HepG2 (cell line): ENCODE measurements around the gene KCNK7. TPM values are rescaled to one million over a fixed set of nuclear protein-coding genes. Genes with fewer than 3 reads are reported as not detected.
A peak's percentile ranks its signal among the peaks of the same experiment; 100 is the strongest.

Experiments
- ATAC-seq: fragments of 200-7000 bp; cut with Tn5 transposase; 3 replicates; pipeline ENCODE4 v1.9.1; 2020; ENCODE audit warnings: mild to moderate bottlenecking, moderate library complexity
- BruUV-seq: library from RNA; stranded (reverse); fragments of 400-500 nt; replicated peaks from 2 replicates; lab custom pipeline; 2021; lab: Mats Ljungman, UMichigan
- CTCF ChIA-PET: fragments of 300-600 bp; formaldehyde crosslinking; extraction: SDS; loops from one replicate; lab custom pipeline; 2021; ENCODE audit warnings: low total read pairs, inconsistent platforms, low intra/inter-chr PET ratio; lab: Yijun Ruan, JAX
- POLR2A ChIA-PET: fragments of 350-600 bp; sonication (Branson Sonifier 250); formaldehyde crosslinking; loops from one replicate; lab custom pipeline; 2020; ENCODE audit warnings: antibody characterized with exemption, inconsistent platforms; lab: Yijun Ruan, JAX
- DNase-seq: peaks from one replicate; pipeline ENCODE4 v3.0.0-alpha.2; 2015; ENCODE audit warnings: low spot score
- FAIRE-seq: peaks from 3 replicates; lab custom pipeline; 2011; peaks lifted over from hg19 to GRCh38; lab: Jason Lieb, UNC
- H2AFZ ChIP-seq: one replicate; pipeline ENCODE4 v1.6.1; 2011; ENCODE audit warnings: low read length, inconsistent platforms
- H3K27ac ChIP-seq: fragments of 300-600 bp; 3 replicates; pipeline ENCODE4 v1.8.0; 2011; ENCODE audit warnings: mixed run types, mild to moderate bottlenecking, mixed read lengths, low read length, inconsistent platforms; ENCODE audit not compliant: insufficient read depth; ENCODE audit errors: extremely low read length
- H3K27me3 ChIP-seq, 2 experiments: fragments of 200-600 bp in 1 of 2; 2 replicates in 1 of 2; 3 replicates in 1 of 2; pipeline versions ENCODE4 v1.6.0 to v1.8.0; 2011; ENCODE audit warnings: low read length in 2 of 2, mild to moderate bottlenecking in 2 of 2, moderate library complexity in 2 of 2, inconsistent platforms in 1 of 2; ENCODE audit not compliant: insufficient read depth in 2 of 2, control insufficient read depth in 1 of 2
- H3K36me3 ChIP-seq, 2 experiments: fragments of 200-600 bp in 1 of 2; replicated peaks in 1 of 2; 2 replicates in 1 of 2; 3 replicates in 1 of 2; pipeline versions ENCODE4 v1.5.1 to v1.8.0; 2011; ENCODE audit warnings: low read length in 2 of 2, inconsistent platforms in 1 of 2; ENCODE audit not compliant: insufficient read depth in 2 of 2, control insufficient read depth in 1 of 2
- H3K4me1 ChIP-seq: 2 replicates; pipeline ENCODE4 v1.5.1; 2012; ENCODE audit warnings: low read length, inconsistent platforms; ENCODE audit not compliant: insufficient read depth
- H3K4me2 ChIP-seq: 2 replicates; pipeline ENCODE4 v1.6.0; 2011; ENCODE audit warnings: low read depth, low read length, inconsistent platforms
- H3K4me3 ChIP-seq, 3 experiments: fragments of 200-600 bp in 1 of 3; sonication (generic), shearing (Covaris generic) in 1 of 3; replicated peaks in 1 of 3; 2 replicates each; pipeline ENCODE4 v1.5.1; 2011 to 2016; ENCODE audit warnings: low read length in 3 of 3, inconsistent platforms in 2 of 3, low read depth in 2 of 3, mild to moderate bottlenecking in 2 of 3, control low read depth in 1 of 3, mixed read lengths in 1 of 3; ENCODE audit not compliant: insufficient read depth in 1 of 3
- H3K79me2 ChIP-seq: one replicate; pipeline ENCODE4 v1.6.1; 2011; ENCODE audit warnings: low read length, inconsistent platforms; ENCODE audit not compliant: insufficient read depth
- H3K9ac ChIP-seq: 2 replicates; pipeline ENCODE4 v1.6.0; 2011; ENCODE audit warnings: mild to moderate bottlenecking, low read depth, low read length, inconsistent platforms; ENCODE audit not compliant: insufficient read depth
- H3K9me3 ChIP-seq: 2 replicates; pipeline ENCODE4 v1.5.1; 2012; ENCODE audit warnings: mild to moderate bottlenecking, low read length
- H4K20me1 ChIP-seq: 2 replicates; pipeline ENCODE4 v1.6.0; 2011; ENCODE audit warnings: inconsistent platforms, mild to moderate bottlenecking, low read length, moderate library complexity; ENCODE audit not compliant: insufficient read depth
- AGO2 ChIP-seq: fragments of 200-400 bp; formaldehyde crosslinking; optimal IDR thresholded peaks from 2 replicates; pipeline ENCODE3; 2017; ENCODE audit warnings: mild to moderate bottlenecking, low read depth, low read length, moderate library complexity
- CBX1 ChIP-seq: IDR thresholded peaks from one replicate; pipeline ENCODE4 v1.6.1; 2016; ENCODE audit warnings: antibody characterized with exemption, low read depth
- CSRNP1 ChIP-seq: sonication (generic); formaldehyde crosslinking; IDR thresholded peaks from 2 replicates; pipeline ENCODE4 v1.8.1; 2023; ENCODE audit warnings: mild to moderate bottlenecking, missing genetic modification reagents
- NBN ChIP-seq: fragments of 450-650 bp; conservative IDR thresholded peaks from 2 replicates; pipeline ENCODE4 v1.6.1; 2017
- NFKBIZ ChIP-seq: IDR thresholded peaks from 2 replicates; pipeline ENCODE4 v1.6.1; 2018; ENCODE audit warnings: missing genetic modification reagents, missing compliant biosample characterization
- POLR2A ChIP-seq, 2 experiments: IDR thresholded peaks; 2 replicates each; pipeline ENCODE4 v1.6.1; 2011; ENCODE audit warnings: low read depth in 2 of 2, low read length in 2 of 2, mild to moderate bottlenecking in 1 of 2, moderate library complexity in 1 of 2; ENCODE audit not compliant: insufficient read depth in 1 of 2
- PPARG ChIP-seq: conservative IDR thresholded peaks from 2 replicates; pipeline ENCODE4 v1.6.1; 2016; ENCODE audit warnings: missing biosample characterization, missing genetic modification reagents
- RBFOX2 ChIP-seq: fragments of 200-400 bp; formaldehyde crosslinking; IDR thresholded peaks from 2 replicates; pipeline ENCODE4 v1.6.1; 2017; ENCODE audit warnings: low read depth, mild to moderate bottlenecking, low read length
- RFX1 ChIP-seq: fragments of 450-650 bp; IDR thresholded peaks from 2 replicates; pipeline ENCODE4 v1.6.1; 2017
- SMAD9 ChIP-seq: sonication (generic); formaldehyde crosslinking; IDR thresholded peaks from 2 replicates; pipeline ENCODE4 v1.5.1; 2020; ENCODE audit warnings: mild to moderate bottlenecking, missing genetic modification reagents
- SP2 ChIP-seq: sonication (generic); formaldehyde crosslinking; IDR thresholded peaks from 2 replicates; pipeline ENCODE4 v1.5.1; 2020; ENCODE audit warnings: mild to moderate bottlenecking, missing genetic modification reagents
- ZC3H13 ChIP-seq: sonication (generic); formaldehyde crosslinking; IDR thresholded peaks from 2 replicates; pipeline ENCODE4 v1.8.1; 2023; ENCODE audit warnings: mild to moderate bottlenecking, missing genetic modification reagents, moderate library complexity
- ZFP41 ChIP-seq: sonication (generic); formaldehyde crosslinking; IDR thresholded peaks from 2 replicates; pipeline ENCODE4 v1.4.0; 2020; ENCODE audit warnings: mild to moderate bottlenecking, missing genetic modification reagents, borderline replicate concordance
- whole genome bisulfite sequencing: methylation state at CpG from one replicate; pipeline ENCODE4 v1.1.6; 2017; ENCODE audit warnings: low lambda C conversion rate; 5-methylcytosine and 5-hydroxymethylcytosine counted together
- in situ Hi-C: cut with HindIII; loops from 2 replicates; pipeline ENCODE4 v1.10.0; 2017; ENCODE audit warnings: low pct_unique_long_range_greater_than_20kb; ENCODE audit not compliant: extremely low pct_ligation_motif_present
- intact Hi-C: fragments of 100-400 bp; cut with micrococcal nuclease; formaldehyde crosslinking; loops from one replicate; pipeline ENCODE4 v1.10.0; 2022; ENCODE audit not compliant: unreplicated experiment
- polyA plus RNA-seq, 8 experiments: library from polyadenylated mRNA; depleted of rRNA in 3 of 8; stranded (reverse) in 7 of 8; unstranded in 1 of 8; fragments of >200 nt; fragmentation: Illumina TruSeq in 4 of 8; extraction: Trizol in 4 of 8; gene quantifications; 2 replicates each; pipeline versions ENCODE4 v1.2.1 to v1.2.3, GENCODE V29; 2011 to 2016; ENCODE audit warnings: low read depth in 4 of 8, missing spikeins in 1 of 8, mixed read lengths in 1 of 8; ENCODE audit not compliant: insufficient read depth in 1 of 8
- total RNA-seq, 5 experiments: library from RNA; depleted of rRNA; stranded (reverse); fragments of >200 nt; fragmentation: Illumina TruSeq; extraction: Trizol; gene quantifications; 2 replicates each; pipeline ENCODE4 v1.2.3, GENCODE V29; 2016; ENCODE audit warnings: low read depth in 1 of 5

KCNK7 gene
- total and polyA plus RNA-seq, 2 of the 13 experiments (the other 11 are each of a cell fraction or from before 2014, with no cell fraction given), result 0.11 TPM; not detected in 1

DNA sequence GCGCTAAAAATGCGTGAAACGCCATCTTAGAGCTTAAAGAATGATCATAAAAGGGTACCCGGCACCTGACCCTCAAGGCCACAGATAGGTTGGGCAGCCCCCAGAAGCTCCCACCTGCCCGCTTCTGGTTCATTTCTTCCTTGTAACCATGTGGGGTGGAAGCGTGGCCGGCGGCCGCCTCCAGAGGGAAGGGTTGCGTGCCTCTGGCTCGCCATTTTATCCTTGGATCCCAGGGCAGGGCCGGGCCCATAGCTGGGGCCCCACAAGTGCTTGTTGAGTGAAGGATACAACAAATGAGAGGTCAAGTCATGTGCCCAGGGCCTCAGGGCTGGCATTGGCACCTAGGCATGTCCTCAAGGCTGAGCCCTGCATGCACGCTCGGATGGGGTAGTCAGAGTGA lies 25.9 kb upstream of the KCNK7 start:
- no peak for ATAC-seq
- H4K20me1 ChIP-seq, result 0 out of 2 replicates have a peak, but pooled peaks cover under 1% of the 10 kb centered on the region
- H3K4me3 ChIP-seq, result no peak overlapping the region
- H3K9me3 ChIP-seq, result no peaks in the 10 kb centered on the region
- H3K79me2 ChIP-seq, result peaks cover 14% of the 10 kb centered on the region
- H3K4me2 ChIP-seq, result no peak overlapping the region
- ChIA-PET POLR2A (interaction anchor here (2.0 kb wide), 1 partner anchor 17 kb away, joined by 12 read pairs; the partner anchor contains the start of gene SIPA1), CTCF (no interaction called here)
- in situ Hi-C loops, result no loop called here
- intact Hi-C loops, result no loop called here
- FAIRE-seq, result no peak
- DNase-seq, result no peak
- 98% methylated on average over 11 of the region's 14 CpGs for WGBS
- peaks cover 20% of the 10 kb centered on the region for H3K4me1 ChIP-seq
- BruUV-seq, result no TSS peak
- TF ChIP-seq CSRNP1 (CRISPR knock-in tag) (no peak), AGO2 (peak; percentile 19)
- no peak overlapping the region for H3K27ac ChIP-seq
- peaks cover 25 to 68% of the 10 kb centered on the region in 2 experiments; a peak in 4 of 5 replicates for H3K36me3 ChIP-seq
- no peak overlapping the region for H2AFZ ChIP-seq
- H3K9ac ChIP-seq, result no peak overlapping the region
- H3K27me3 ChIP-seq, result no peaks in the 10 kb centered on the region

GRCh38 chr11:65620666-65621065 lies 25.1 kb upstream of the KCNK7 start:
- ATAC-seq, result no peak
- Histone ChIP-seq H3K27me3 (no peaks in the 10 kb centered on the region; a peak in 1 of 5 replicates), H3K4me3 (no peak overlapping the region), H3K36me3 (peaks cover 25 to 64% of the 10 kb centered on the region in 2 experiments; a peak in 4 of 5 replicates), H2AFZ (no peak overlapping the region), H3K4me1 (peaks cover 20% of the 10 kb centered on the region), H3K9me3 (no peaks in the 10 kb centered on the region), H3K4me2 (no peak overlapping the region), H3K9ac (no peak overlapping the region), H3K27ac (no peak overlapping the region), H4K20me1 (0 out of 2 replicates have a peak, but pooled peaks cover 3% of the 10 kb centered on the region), H3K79me2 (peaks cover 17% of the 10 kb centered on the region)
- DNase-seq, result no peak
- in situ Hi-C loops, result no loop called here
- intact Hi-C loops, result no loop called here
- BruUV-seq, result no TSS peak
- TF ChIP-seq NBN (no peak), ZC3H13 (CRISPR knock-in tag) (0 out of 2 replicates have a peak, but pooled peaks have one; percentile 9), ZFP41 (CRISPR knock-in tag) (no peak), SP2 (CRISPR knock-in tag) (0 out of 2 replicates have a peak, but pooled peaks have one; percentile 19), RFX1 (no peak), SMAD9 (no peak), NFKBIZ (CRISPR knock-in tag) (no peak), POLR2A (IDR thresholded peaks at IDR 0.05; ENCODE audit: insufficient read depth in 1 of 2, low read depth in 2 of 2, low read length in 2 of 2) (no peak), RBFOX2 (peak; percentile 68), AGO2 (peak; percentile 92), PPARG (CRISPR knock-in tag) (no peak), CBX1 (no peak)
- WGBS, result 98% methylated on average over 7 of the region's 19 CpGs
- ChIA-PET POLR2A (interaction anchor here (1.5 to 2.0 kb wide), 2 partner anchors 13 to 17 kb away, joined by 3 to 12 read pairs; partner anchors contain the start of gene SIPA1), CTCF (no interaction called here)
- FAIRE-seq, result no peak
